PFSK-1 (cell line): ENCODE measurements around the gene FAIM.

Experiments
- FOXP2 ChIP-seq: optimal IDR thresholded peaks from 2 replicates; pipeline ENCODE3; 2011; ENCODE audit warnings: borderline replicate concordance, control low read depth, inconsistent platforms; ENCODE audit not compliant: insufficient read depth; ENCODE audit errors: extremely low read length, extremely low read depth
- POLR2AphosphoS5 ChIP-seq: IDR thresholded peaks from 2 replicates; pipeline ENCODE4 v1.6.1; 2012; ENCODE audit warnings: low read depth, mild to moderate bottlenecking, control low read depth, low read length, moderate library complexity
- SIN3A ChIP-seq: IDR thresholded peaks from 2 replicates; pipeline ENCODE4 v1.6.1; 2012; ENCODE audit warnings: mild to moderate bottlenecking, low read length, moderate library complexity, borderline replicate concordance; ENCODE audit not compliant: insufficient read depth
- TAF1 ChIP-seq: IDR thresholded peaks from 2 replicates; pipeline ENCODE4 v1.6.1; 2012; ENCODE audit warnings: low read length, control low read depth, borderline replicate concordance; ENCODE audit not compliant: insufficient read depth
- TF ChIP-seq, protein P1 (sequence below), 2 experiments: IDR thresholded peaks; 2 replicates each; pipeline versions ENCODE4 v1.6.1 to v1.8.0; 2011 to 2012; ENCODE audit warnings: low read depth in 2 of 2, low read length in 2 of 2, control low read depth in 1 of 2, inconsistent platforms in 1 of 2, mild to moderate bottlenecking in 1 of 2, moderate library complexity in 1 of 2; ENCODE audit not compliant: insufficient read depth in 1 of 2

The FAIM gene

DNA sequence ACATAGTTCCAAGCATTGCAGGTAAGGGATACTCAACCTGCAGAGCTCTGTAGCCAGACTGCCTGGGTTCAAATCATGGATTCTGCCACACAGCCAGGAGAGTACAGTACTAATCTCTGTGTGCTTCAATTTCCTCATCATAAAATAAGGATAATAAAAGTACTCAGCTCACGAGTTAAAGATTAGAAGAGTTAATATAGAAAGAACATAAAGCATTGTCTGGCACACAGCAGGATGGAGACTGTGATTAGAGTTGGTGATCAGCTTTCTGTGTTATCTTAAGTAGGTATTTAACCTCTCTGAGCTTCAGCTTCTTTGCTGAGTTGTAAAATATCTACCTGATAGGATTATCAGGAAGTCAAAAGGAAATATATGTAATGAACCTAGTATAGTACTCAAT is 17.2 kb upstream of the FAIM start:
- TF ChIP-seq TAF1 (no peak), POLR2AphosphoS5 (no peak), SIN3A (no peak), FOXP2 (no peak)
- TF ChIP-seq, protein P1, sequence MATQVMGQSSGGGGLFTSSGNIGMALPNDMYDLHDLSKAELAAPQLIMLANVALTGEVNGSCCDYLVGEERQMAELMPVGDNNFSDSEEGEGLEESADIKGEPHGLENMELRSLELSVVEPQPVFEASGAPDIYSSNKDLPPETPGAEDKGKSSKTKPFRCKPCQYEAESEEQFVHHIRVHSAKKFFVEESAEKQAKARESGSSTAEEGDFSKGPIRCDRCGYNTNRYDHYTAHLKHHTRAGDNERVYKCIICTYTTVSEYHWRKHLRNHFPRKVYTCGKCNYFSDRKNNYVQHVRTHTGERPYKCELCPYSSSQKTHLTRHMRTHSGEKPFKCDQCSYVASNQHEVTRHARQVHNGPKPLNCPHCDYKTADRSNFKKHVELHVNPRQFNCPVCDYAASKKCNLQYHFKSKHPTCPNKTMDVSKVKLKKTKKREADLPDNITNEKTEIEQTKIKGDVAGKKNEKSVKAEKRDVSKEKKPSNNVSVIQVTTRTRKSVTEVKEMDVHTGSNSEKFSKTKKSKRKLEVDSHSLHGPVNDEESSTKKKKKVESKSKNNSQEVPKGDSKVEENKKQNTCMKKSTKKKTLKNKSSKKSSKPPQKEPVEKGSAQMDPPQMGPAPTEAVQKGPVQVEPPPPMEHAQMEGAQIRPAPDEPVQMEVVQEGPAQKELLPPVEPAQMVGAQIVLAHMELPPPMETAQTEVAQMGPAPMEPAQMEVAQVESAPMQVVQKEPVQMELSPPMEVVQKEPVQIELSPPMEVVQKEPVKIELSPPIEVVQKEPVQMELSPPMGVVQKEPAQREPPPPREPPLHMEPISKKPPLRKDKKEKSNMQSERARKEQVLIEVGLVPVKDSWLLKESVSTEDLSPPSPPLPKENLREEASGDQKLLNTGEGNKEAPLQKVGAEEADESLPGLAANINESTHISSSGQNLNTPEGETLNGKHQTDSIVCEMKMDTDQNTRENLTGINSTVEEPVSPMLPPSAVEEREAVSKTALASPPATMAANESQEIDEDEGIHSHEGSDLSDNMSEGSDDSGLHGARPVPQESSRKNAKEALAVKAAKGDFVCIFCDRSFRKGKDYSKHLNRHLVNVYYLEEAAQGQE (IDR thresholded peaks at IDR 0.05; ENCODE audit: insufficient read depth in 1 of 2, low read depth in 2 of 2, low read length in 2 of 2): no peak

- TF ChIP-seq SIN3A: no peak
Measured at GRCh38 chr3:138593488-138594149, 15.0 kb upstream of the FAIM start.

- TF ChIP-seq, protein P1 (IDR thresholded peaks at IDR 0.05; ENCODE audit: insufficient read depth in 1 of 2, low read depth in 2 of 2, low read length in 2 of 2): no peak
- TF ChIP-seq TAF1 (no peak), FOXP2 (no peak), SIN3A (no peak), POLR2AphosphoS5 (no peak)
Measured at GRCh38 chr3:138594150-138594934, 14.2 kb upstream of the FAIM start, which contains the start of gene CEP70. TSS of gene CEP70 (minus strand) at chr3:138594260. CDS start at chr3:138572927, 21,333 bp downstream.

DNA sequence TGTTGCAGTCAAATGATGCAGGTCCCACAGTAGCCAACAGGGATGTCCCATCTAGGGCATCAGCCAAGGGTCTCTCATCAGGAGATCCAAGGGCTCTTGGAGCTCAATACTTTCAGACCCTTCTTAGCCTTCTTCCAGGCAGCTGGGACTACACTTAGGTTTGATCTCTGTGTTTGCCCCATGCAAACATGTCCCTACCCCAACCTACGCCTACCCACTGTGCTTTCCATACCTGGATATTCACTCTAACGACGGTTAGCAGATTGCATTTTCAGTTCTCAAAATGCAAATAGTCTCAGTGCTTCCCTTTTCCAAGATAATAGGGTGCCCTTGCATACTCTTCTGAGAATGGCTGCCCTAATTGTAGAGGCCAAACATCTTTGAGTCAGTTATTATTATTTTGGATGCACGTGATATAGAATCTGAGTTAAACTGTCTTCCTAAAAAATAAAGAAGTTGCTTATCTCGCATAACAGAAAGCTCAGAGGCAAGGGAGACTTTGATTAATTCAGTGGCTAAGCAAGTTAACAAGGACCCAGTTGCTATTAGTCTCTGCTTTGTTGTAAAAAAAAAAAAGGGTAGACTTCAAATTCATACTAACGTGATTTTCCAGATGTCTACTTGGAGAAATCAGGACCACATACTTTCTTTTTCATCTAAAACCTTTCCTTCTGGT is 13.5 kb upstream of the FAIM start:
- TF ChIP-seq TAF1: no peak
- TF ChIP-seq, protein P1 (IDR thresholded peaks at IDR 0.05; ENCODE audit: insufficient read depth in 1 of 2, low read depth in 2 of 2, low read length in 2 of 2): no peak

GRCh38 chr3:138598534-138598933 is 10.0 kb upstream of the FAIM start:
- TF ChIP-seq SIN3A: no peak
- no peak for TF ChIP-seq POLR2AphosphoS5
- no peak for TF ChIP-seq TAF1
- TF ChIP-seq, protein P1 (IDR thresholded peaks at IDR 0.05; ENCODE audit: insufficient read depth in 1 of 2, low read depth in 2 of 2, low read length in 2 of 2): no peak
- no peak for TF ChIP-seq FOXP2
